Endothelial cell of umbilical vein (primary cell): ENCODE results near the gene JMJD7. TPM values are rescaled to one million over a fixed set of nuclear protein-coding genes. Genes with fewer than 3 reads are reported as not detected.

Source experiments
- BruUV-seq: library from RNA; stranded (reverse); fragments of 400-500 nt; replicated peaks from 2 replicates; lab custom pipeline; 2021; lab: Mats Ljungman, UMichigan
- CTCF ChIA-PET: fragments of 300-600, 350-600 bp; sonication (Branson Sonifier 250); formaldehyde crosslinking; loops from one replicate; lab custom pipeline; 2021; ENCODE audit warnings: antibody characterized with exemption, inconsistent platforms; lab: Charles Lee
- POLR2A ChIA-PET: fragments of 300-600, 350-600 bp; sonication (Branson Sonifier 250); formaldehyde crosslinking; loops from one replicate; lab custom pipeline; 2021; ENCODE audit warnings: antibody characterized with exemption, inconsistent platforms; lab: Charles Lee
- DNase-seq: peaks from one replicate; pipeline ENCODE4 v3.0.0-alpha.2; 2011; ENCODE audit warnings: low read depth, low spot score
- FAIRE-seq: peaks from 2 replicates; lab custom pipeline; 2011; peaks lifted over from hg19 to GRCh38; lab: Jason Lieb, UNC
- H2AFZ ChIP-seq: 2 replicates; pipeline ENCODE4 v1.6.0; 2012; ENCODE audit warnings: low read depth, low read length, control low read depth, inconsistent platforms
- H3K27ac ChIP-seq: 2 replicates; pipeline ENCODE4 v1.5.1; 2011; ENCODE audit warnings: low read depth, mild to moderate bottlenecking, control low read depth, low read length, moderate library complexity; ENCODE audit not compliant: insufficient read depth
- H3K27me3 ChIP-seq, 2 experiments: 2 replicates each; pipeline versions ENCODE4 v1.6.0 to v1.6.1; 2011; ENCODE audit warnings: low read length in 2 of 2, mixed read lengths in 1 of 2; ENCODE audit not compliant: control insufficient read depth in 2 of 2, insufficient read depth in 2 of 2
- H3K36me3 ChIP-seq, 2 experiments: 2 replicates in 1 of 2; 3 replicates in 1 of 2; pipeline ENCODE4 v1.5.1; 2011; ENCODE audit warnings: low read length in 2 of 2, mild to moderate bottlenecking in 1 of 2, moderate library complexity in 1 of 2; ENCODE audit not compliant: control insufficient read depth in 2 of 2, insufficient read depth in 2 of 2; ENCODE audit errors: extremely low read depth in 1 of 2
- H3K4me1 ChIP-seq: 3 replicates; pipeline ENCODE4 v1.5.1; 2011; ENCODE audit warnings: mild to moderate bottlenecking, low read length; ENCODE audit not compliant: control insufficient read depth, insufficient read depth; ENCODE audit errors: extremely low read depth
- H3K4me2 ChIP-seq: 2 replicates; pipeline ENCODE4 v1.6.1; 2011; ENCODE audit warnings: low read length, control low read depth, mixed read lengths; ENCODE audit not compliant: insufficient read depth
- H3K4me3 ChIP-seq, 3 experiments: fragments of 200-600 bp in 1 of 3; sonication (generic), shearing (Covaris generic) in 1 of 3; replicated peaks in 1 of 3; 2 replicates each; pipeline ENCODE4 v1.5.1; 2011 to 2016; ENCODE audit warnings: control low read depth in 3 of 3, low read length in 3 of 3, mild to moderate bottlenecking in 2 of 3, inconsistent platforms in 1 of 3, low read depth in 1 of 3, moderate library complexity in 1 of 3; ENCODE audit not compliant: insufficient read depth in 1 of 3
- H3K79me2 ChIP-seq: 2 replicates; pipeline ENCODE4 v1.6.0; 2012; ENCODE audit warnings: low read length, inconsistent platforms; ENCODE audit not compliant: control insufficient read depth, insufficient read depth
- H3K9ac ChIP-seq: replicated peaks from 2 replicates; pipeline ENCODE3; 2011; ENCODE audit warnings: low read length, control low read depth; ENCODE audit not compliant: insufficient read depth; ENCODE audit errors: extremely low read depth
- H3K9me1 ChIP-seq: replicated peaks from 3 replicates; pipeline ENCODE4 v1.6.0; 2011; ENCODE audit warnings: mild to moderate bottlenecking, low read length; ENCODE audit not compliant: control insufficient read depth, insufficient read depth; ENCODE audit errors: extremely low read depth
- H3K9me3 ChIP-seq: replicated peaks from 2 replicates; pipeline ENCODE4 v1.5.1; 2012; ENCODE audit warnings: low read length, inconsistent platforms; ENCODE audit not compliant: control insufficient read depth, insufficient read depth
- H4K20me1 ChIP-seq: replicated peaks from 2 replicates; pipeline ENCODE3; 2011; ENCODE audit warnings: mild to moderate bottlenecking, low read length; ENCODE audit not compliant: control insufficient read depth, insufficient read depth; ENCODE audit errors: extremely low read depth
- EZH2 ChIP-seq: IDR thresholded peaks from 2 replicates; pipeline ENCODE4 v1.6.1; 2012; ENCODE audit warnings: borderline replicate concordance, low read depth, mild to moderate bottlenecking, moderate library complexity, low read length, inconsistent platforms; ENCODE audit not compliant: severe bottlenecking
- FOS ChIP-seq: IDR thresholded peaks from 2 replicates; pipeline ENCODE4 v1.6.1; 2011; ENCODE audit warnings: mild to moderate bottlenecking, low read length, moderate library complexity, borderline replicate concordance; ENCODE audit not compliant: insufficient read depth
- POLR2AphosphoS5 ChIP-seq: IDR thresholded peaks from 2 replicates; pipeline ENCODE4 v1.6.1; 2012; ENCODE audit warnings: low read depth, mild to moderate bottlenecking, control low read depth, low read length, moderate library complexity; ENCODE audit not compliant: insufficient read depth
- dilution Hi-C: fragments of 300-500 bp; cut with MboI; formaldehyde crosslinking; loops from one replicate; pipeline ENCODE4 v1.15.0; 2019; ENCODE audit warnings: low sequenced_read_pairs; ENCODE audit not compliant: extremely low pct_ligation_motif_present
- intact Hi-C: fragments of 100-400 bp; cut with micrococcal nuclease; formaldehyde crosslinking; loops from one replicate; pipeline ENCODE4 v1.10.0; 2022
- polyA plus RNA-seq, 4 experiments: library from polyadenylated mRNA; depleted of rRNA in 3 of 4; stranded (reverse) in 3 of 4; unstranded in 1 of 4; fragments of >200 nt; gene quantifications; 2 replicates each; pipeline versions ENCODE4 v1.2.1 to v1.2.3, GENCODE V29; 2011 to 2012; ENCODE audit warnings: missing spikeins in 1 of 4
- total RNA-seq: library from RNA; stranded (reverse); gene quantifications from 2 replicates; pipeline ENCODE4 v1.2.3, GENCODE V29; 2021
- TF ChIP-seq, protein P1 (sequence below): IDR thresholded peaks from 2 replicates; pipeline ENCODE4 v1.6.1; 2011; ENCODE audit not compliant: insufficient read depth, insufficient read length
- TF ChIP-seq, protein P2 (sequence below), 2 donors: IDR thresholded peaks; 1 replicate in 1 of 2; 2 replicates in 1 of 2; pipeline ENCODE4 v1.5.1; 2011; ENCODE audit warnings: low read length in 2 of 2, mild to moderate bottlenecking in 2 of 2, moderate library complexity in 2 of 2, control low read depth in 1 of 2, inconsistent platforms in 1 of 2, low read depth in 1 of 2; ENCODE audit not compliant: insufficient read depth in 1 of 2; ENCODE audit errors: extremely low read depth in 1 of 2

Gene JMJD7
- total and polyA plus RNA-seq, 2 donors (not counting 3 experiments of a cell fraction or from before 2014, with no cell fraction given) = 7.3 to 11.4 TPM

GRCh38 chr15:41855261-41855961 is 27.5 kb downstream of the JMJD7 start:
- BruUV-seq = TSS peak; percentile 14
- Histone ChIP-seq H3K36me3 (peaks cover 7 to 36% of the 10 kb centered on the region in 2 experiments), H3K9me1 (no peaks in the 10 kb centered on the region), H3K9me3 (no peaks in the 10 kb centered on the region), H3K79me2 (no peaks in the 10 kb centered on the region), H4K20me1 (no peaks in the 10 kb centered on the region), H3K27me3 (no peaks in the 10 kb centered on the region), H2AFZ (no peak overlapping the region), H3K9ac (no peak overlapping the region), H3K4me3 (no peak overlapping the region), H3K4me2 (no peak overlapping the region), H3K4me1 (no peaks in the 10 kb centered on the region), H3K27ac (no peak overlapping the region)
- POLR2A ChIA-PET = no interaction called here
- CTCF ChIA-PET = no interaction called here
- FAIRE-seq (no peak), DNase-seq (no peak)
- intact Hi-C loops (no loop called here), dilution Hi-C loops (no loop called here)
- TF ChIP-seq FOS (no peak), EZH2 (no peak), POLR2AphosphoS5 (no peak)
- TF ChIP-seq, protein P1, sequence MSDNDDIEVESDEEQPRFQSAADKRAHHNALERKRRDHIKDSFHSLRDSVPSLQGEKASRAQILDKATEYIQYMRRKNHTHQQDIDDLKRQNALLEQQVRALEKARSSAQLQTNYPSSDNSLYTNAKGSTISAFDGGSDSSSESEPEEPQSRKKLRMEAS = no peak
- TF ChIP-seq, protein P2, sequence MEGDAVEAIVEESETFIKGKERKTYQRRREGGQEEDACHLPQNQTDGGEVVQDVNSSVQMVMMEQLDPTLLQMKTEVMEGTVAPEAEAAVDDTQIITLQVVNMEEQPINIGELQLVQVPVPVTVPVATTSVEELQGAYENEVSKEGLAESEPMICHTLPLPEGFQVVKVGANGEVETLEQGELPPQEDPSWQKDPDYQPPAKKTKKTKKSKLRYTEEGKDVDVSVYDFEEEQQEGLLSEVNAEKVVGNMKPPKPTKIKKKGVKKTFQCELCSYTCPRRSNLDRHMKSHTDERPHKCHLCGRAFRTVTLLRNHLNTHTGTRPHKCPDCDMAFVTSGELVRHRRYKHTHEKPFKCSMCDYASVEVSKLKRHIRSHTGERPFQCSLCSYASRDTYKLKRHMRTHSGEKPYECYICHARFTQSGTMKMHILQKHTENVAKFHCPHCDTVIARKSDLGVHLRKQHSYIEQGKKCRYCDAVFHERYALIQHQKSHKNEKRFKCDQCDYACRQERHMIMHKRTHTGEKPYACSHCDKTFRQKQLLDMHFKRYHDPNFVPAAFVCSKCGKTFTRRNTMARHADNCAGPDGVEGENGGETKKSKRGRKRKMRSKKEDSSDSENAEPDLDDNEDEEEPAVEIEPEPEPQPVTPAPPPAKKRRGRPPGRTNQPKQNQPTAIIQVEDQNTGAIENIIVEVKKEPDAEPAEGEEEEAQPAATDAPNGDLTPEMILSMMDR (IDR thresholded peaks at IDR 0.05; ENCODE audit: extremely low read depth in 1 of 2, insufficient read depth in 1 of 2, low read depth in 1 of 2, low read length in 2 of 2) = no peak
